Ishikawa (cell line): ENCODE data around the gene CFI.

Source experiments
- CREB1 ChIP-seq: IDR thresholded peaks from 2 replicates; pipeline ENCODE4 v1.6.1; 2012; ENCODE audit warnings: low read depth
- MAX ChIP-seq: IDR thresholded peaks from 2 replicates; pipeline ENCODE4 v1.6.1; 2012
- NFIC ChIP-seq: IDR thresholded peaks from 2 replicates; pipeline ENCODE4 v1.6.1; 2012
- RAD21 ChIP-seq: IDR thresholded peaks from 2 replicates; pipeline ENCODE4 v1.6.1; 2012; ENCODE audit warnings: low read depth
- YY1 ChIP-seq: IDR thresholded peaks from 2 replicates; pipeline ENCODE4 v1.6.1; 2012; ENCODE audit warnings: low read depth
- TF ChIP-seq, protein P1 (sequence below): IDR thresholded peaks from 2 replicates; pipeline ENCODE4 v1.6.1; 2012; ENCODE audit warnings: low read depth, mild to moderate bottlenecking

DNA sequence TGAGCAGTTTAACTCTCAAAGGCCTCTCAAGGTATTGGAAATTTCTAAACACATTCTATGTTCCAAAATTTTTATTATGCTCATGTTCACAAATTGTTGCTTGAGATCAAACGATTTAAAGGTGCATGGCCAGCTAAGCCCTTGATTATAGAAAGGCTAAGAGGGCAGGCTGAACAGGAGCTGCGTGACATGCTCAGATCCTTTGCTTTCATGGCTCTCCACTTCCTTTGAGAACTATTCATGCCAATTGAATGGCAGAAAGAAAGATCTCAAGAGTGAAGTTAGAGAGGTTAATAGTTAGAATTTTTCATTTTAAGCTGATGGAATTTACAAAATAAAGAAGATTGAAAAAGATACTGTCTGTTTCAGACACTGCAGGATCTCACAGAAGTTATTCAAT is 46.7 kb upstream of the CFI start:
- no peak for TF ChIP-seq NFIC
- TF ChIP-seq, protein P1, sequence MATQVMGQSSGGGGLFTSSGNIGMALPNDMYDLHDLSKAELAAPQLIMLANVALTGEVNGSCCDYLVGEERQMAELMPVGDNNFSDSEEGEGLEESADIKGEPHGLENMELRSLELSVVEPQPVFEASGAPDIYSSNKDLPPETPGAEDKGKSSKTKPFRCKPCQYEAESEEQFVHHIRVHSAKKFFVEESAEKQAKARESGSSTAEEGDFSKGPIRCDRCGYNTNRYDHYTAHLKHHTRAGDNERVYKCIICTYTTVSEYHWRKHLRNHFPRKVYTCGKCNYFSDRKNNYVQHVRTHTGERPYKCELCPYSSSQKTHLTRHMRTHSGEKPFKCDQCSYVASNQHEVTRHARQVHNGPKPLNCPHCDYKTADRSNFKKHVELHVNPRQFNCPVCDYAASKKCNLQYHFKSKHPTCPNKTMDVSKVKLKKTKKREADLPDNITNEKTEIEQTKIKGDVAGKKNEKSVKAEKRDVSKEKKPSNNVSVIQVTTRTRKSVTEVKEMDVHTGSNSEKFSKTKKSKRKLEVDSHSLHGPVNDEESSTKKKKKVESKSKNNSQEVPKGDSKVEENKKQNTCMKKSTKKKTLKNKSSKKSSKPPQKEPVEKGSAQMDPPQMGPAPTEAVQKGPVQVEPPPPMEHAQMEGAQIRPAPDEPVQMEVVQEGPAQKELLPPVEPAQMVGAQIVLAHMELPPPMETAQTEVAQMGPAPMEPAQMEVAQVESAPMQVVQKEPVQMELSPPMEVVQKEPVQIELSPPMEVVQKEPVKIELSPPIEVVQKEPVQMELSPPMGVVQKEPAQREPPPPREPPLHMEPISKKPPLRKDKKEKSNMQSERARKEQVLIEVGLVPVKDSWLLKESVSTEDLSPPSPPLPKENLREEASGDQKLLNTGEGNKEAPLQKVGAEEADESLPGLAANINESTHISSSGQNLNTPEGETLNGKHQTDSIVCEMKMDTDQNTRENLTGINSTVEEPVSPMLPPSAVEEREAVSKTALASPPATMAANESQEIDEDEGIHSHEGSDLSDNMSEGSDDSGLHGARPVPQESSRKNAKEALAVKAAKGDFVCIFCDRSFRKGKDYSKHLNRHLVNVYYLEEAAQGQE: no peak
- TF ChIP-seq RAD21: no peak
- TF ChIP-seq CREB1: no peak
- no peak for TF ChIP-seq MAX
- TF ChIP-seq YY1: no peak
